HG02885 (cell line): ENCODE data around the gene NHLH2.

ENCODE experiments used
- ATAC-seq: cut with Tn5 transposase; IDR thresholded peaks from one replicate; pipeline ENCODE4 v1.9.1; 2021; ENCODE audit warnings: mild to moderate bottlenecking; ENCODE audit not compliant: unreplicated experiment, poor library complexity

The NHLH2 gene

GRCh38 chr1:115809076-115809475 is 31.9 kb downstream of the NHLH2 start:
- ATAC-seq: no peak

GRCh38 chr1:115807723-115808122 is 33.2 kb downstream of the NHLH2 start:
- ATAC-seq: peak; percentile 78

GRCh38 chr1:115805597-115805996 is 35.3 kb downstream of the NHLH2 start:
- no peak for ATAC-seq

GRCh38 chr1:115802416-115802815 is 38.5 kb downstream of the NHLH2 start:
- ATAC-seq: no peak

GRCh38 chr1:115797486-115797885 is 43.4 kb downstream of the NHLH2 start:
- ATAC-seq: no peak

GRCh38 chr1:115796897-115797296 is 44.0 kb downstream of the NHLH2 start:
- no peak for ATAC-seq

GRCh38 chr1:115796036-115796435 is 44.9 kb downstream of the NHLH2 start:
- no peak for ATAC-seq

- ATAC-seq: no peak
Measured at GRCh38 chr1:115794976-115795639, 45.8 kb downstream of the NHLH2 start.

- ATAC-seq: no peak
Measured at GRCh38 chr1:115793162-115793561, 47.8 kb downstream of the NHLH2 start.

GRCh38 chr1:115791816-115792215 is 49.1 kb downstream of the NHLH2 start:
- no peak for ATAC-seq

GRCh38 chr1:115790846-115791245 is 50.1 kb downstream of the NHLH2 start:
- no peak for ATAC-seq

GRCh38 chr1:115790356-115790755 is 50.6 kb downstream of the NHLH2 start:
- no peak for ATAC-seq
